Ishikawa (cell line): ENCODE results near the gene PASD1.

Experiments
- CEBPB ChIP-seq: IDR thresholded peaks from 2 replicates; pipeline ENCODE4 v1.6.1; 2012
- CREB1 ChIP-seq: IDR thresholded peaks from 2 replicates; pipeline ENCODE4 v1.6.1; 2012; ENCODE audit warnings: low read depth
- EGR1 ChIP-seq: IDR thresholded peaks from 2 replicates; pipeline ENCODE4 v1.6.1; 2012
- EP300 ChIP-seq: IDR thresholded peaks from 2 replicates; pipeline ENCODE4 v1.6.1; 2012; ENCODE audit warnings: borderline replicate concordance
- FOXM1 ChIP-seq: IDR thresholded peaks from 2 replicates; pipeline ENCODE4 v1.6.1; 2012; ENCODE audit warnings: low read depth, borderline replicate concordance
- MAX ChIP-seq: IDR thresholded peaks from 2 replicates; pipeline ENCODE4 v1.6.1; 2012
- NFIC ChIP-seq: IDR thresholded peaks from 2 replicates; pipeline ENCODE4 v1.6.1; 2012
- RAD21 ChIP-seq: IDR thresholded peaks from 2 replicates; pipeline ENCODE4 v1.6.1; 2012; ENCODE audit warnings: low read depth
- REST ChIP-seq: IDR thresholded peaks from 2 replicates; pipeline ENCODE4 v1.6.1; 2012; ENCODE audit warnings: low read depth, mild to moderate bottlenecking
- TAF1 ChIP-seq: IDR thresholded peaks from 2 replicates; pipeline ENCODE4 v1.6.1; 2012; ENCODE audit warnings: low read depth, mild to moderate bottlenecking
- TCF12 ChIP-seq: IDR thresholded peaks from 2 replicates; pipeline ENCODE4 v1.6.1; 2012; ENCODE audit warnings: low read depth
- TEAD4 ChIP-seq: IDR thresholded peaks from 2 replicates; pipeline ENCODE4 v1.6.1; 2012
- USF1 ChIP-seq: IDR thresholded peaks from 2 replicates; pipeline ENCODE4 v1.6.1; 2012
- YY1 ChIP-seq: IDR thresholded peaks from 2 replicates; pipeline ENCODE4 v1.6.1; 2012; ENCODE audit warnings: low read depth
- ZBTB7A ChIP-seq: IDR thresholded peaks from 2 replicates; pipeline ENCODE4 v1.6.1; 2012; ENCODE audit warnings: low read depth

Gene PASD1

GRCh38 chrX:151702026-151702714, 138.7 kb downstream of the PASD1 start:
- TF ChIP-seq NFIC: no peak
- no peak for TF ChIP-seq EP300
- no peak for TF ChIP-seq USF1
- no peak for TF ChIP-seq MAX
- no peak for TF ChIP-seq FOXM1

DNA sequence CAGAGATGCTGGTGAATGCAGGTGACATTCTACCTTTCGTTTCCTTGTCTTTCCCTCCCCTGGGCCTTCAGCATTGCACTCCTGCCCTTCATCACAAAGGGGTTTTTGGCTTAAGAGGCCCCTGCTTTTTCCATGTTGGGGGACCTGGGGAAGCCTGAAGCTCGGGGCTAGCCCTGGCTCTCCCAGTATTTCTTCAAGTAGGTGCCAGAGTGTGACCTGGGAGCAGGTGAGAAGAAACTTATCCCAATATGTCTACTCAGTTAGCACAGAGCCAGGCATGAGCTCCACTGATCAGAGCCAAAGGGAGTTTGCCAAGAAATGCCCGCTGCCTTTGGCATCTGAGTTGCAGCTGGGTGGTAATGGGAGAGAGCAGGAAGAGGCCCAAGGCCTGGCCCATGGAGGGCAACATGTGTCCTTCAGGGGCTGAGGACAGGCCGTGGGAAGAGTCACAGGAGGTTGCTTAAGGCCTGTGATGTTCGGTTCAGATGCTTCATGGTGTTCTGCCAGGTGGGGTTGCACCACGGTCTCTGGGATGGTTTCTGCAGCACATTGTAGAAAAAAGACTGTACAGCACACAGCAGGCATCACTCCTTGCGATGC, 139.4 kb downstream of the PASD1 start:
- TF ChIP-seq MAX: no peak
- TF ChIP-seq USF1: no peak
- TF ChIP-seq NFIC: no peak
- TF ChIP-seq YY1: no peak
- no peak for TF ChIP-seq CREB1
- no peak for TF ChIP-seq EP300
- TF ChIP-seq TAF1: no peak

- TF ChIP-seq NFIC (peak; percentile 52; the same call in 1 of the 2 replicates), FOXM1 (no peak)
Observed at GRCh38 chrX:151703487-151703886, 140.0 kb downstream of the PASD1 start.

DNA sequence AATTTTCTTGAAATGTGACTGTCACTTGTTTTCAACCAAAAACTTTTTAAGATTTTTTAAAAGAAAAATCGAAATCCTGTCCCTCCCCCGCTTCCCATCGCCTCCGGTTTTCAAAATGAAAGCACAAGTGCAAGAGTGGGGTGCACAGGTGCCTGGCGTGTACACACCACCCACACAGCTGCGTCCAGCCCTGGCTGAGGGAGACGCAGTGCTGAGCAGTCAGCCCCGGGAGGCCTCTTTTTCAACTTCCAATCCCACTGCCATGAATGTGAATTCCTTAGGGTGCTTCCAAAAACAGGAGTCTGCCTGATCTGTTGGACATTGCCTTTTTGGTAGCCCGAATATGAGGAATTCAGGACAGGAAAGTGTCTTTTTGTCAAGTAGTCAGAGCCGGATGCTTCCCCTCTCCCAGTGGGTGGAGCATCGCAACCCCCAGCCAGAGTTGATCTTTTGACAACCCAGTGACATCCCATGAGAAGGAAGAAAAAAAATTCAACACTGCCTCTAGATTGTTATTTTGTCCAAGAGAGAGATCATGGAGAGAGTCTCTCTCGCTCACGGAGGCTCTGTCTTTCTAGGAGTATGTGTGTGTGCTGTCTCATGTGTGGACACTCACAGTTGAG, 140.7 kb downstream of the PASD1 start:
- TF ChIP-seq EP300 (no peak), REST (no peak), CEBPB (no peak), TEAD4 (no peak), CREB1 (no peak), EGR1 (no peak), ZBTB7A (no peak), TCF12 (no peak)

GRCh38 chrX:151708821-151709220, 145.3 kb downstream of the PASD1 start:
- TF ChIP-seq CEBPB: no peak
- TF ChIP-seq FOXM1: no peak
- TF ChIP-seq CREB1: no peak
- TF ChIP-seq TEAD4: no peak
- TF ChIP-seq ZBTB7A: no peak
- no peak for TF ChIP-seq MAX
- no peak for TF ChIP-seq EP300
- no peak for TF ChIP-seq TCF12
- no peak for TF ChIP-seq TAF1
- no peak for TF ChIP-seq NFIC
- no peak for TF ChIP-seq RAD21
- TF ChIP-seq USF1: no peak
- TF ChIP-seq REST: no peak
- TF ChIP-seq YY1: no peak
- TF ChIP-seq EGR1: no peak

- TF ChIP-seq MAX: no peak
Observed at GRCh38 chrX:151710457-151710856, 147.0 kb downstream of the PASD1 start.
